Mesodermal cell (in vitro differentiated cells): ENCODE results near the gene MAPK7.

Experiments used
- H3K27ac ChIP-seq: 2 replicates; pipeline ENCODE4 v1.7.0; 2013; ENCODE audit warnings: mild to moderate bottlenecking, low read depth, low read length, moderate library complexity; ENCODE audit not compliant: severe bottlenecking
- H3K36me3 ChIP-seq: 2 replicates; pipeline ENCODE4 v1.7.1; 2013; ENCODE audit warnings: mild to moderate bottlenecking, low read length, moderate library complexity; ENCODE audit not compliant: control insufficient read depth, insufficient read depth
- H3K4me1 ChIP-seq: one replicate; pipeline ENCODE4 v1.7.1; 2013; ENCODE audit warnings: mild to moderate bottlenecking, low read length; ENCODE audit not compliant: insufficient read depth, control insufficient read depth, poor library complexity, severe bottlenecking
- H3K4me3 ChIP-seq: 2 replicates; pipeline ENCODE4 v1.7.0; 2013; ENCODE audit warnings: low read length, control low read depth, mild to moderate bottlenecking; ENCODE audit not compliant: insufficient read depth, poor library complexity, severe bottlenecking; ENCODE audit errors: extremely low read depth
- H3K9me3 ChIP-seq: 2 replicates; pipeline ENCODE4 v1.7.1; 2013; ENCODE audit warnings: mild to moderate bottlenecking, low read length, moderate library complexity; ENCODE audit not compliant: control insufficient read depth
- WGBS, 2 experiments: methylation state at CpG; one replicate each; pipeline ENCODE4 v1.1.5; 2013; ENCODE audit warnings: missing lambda C conversion rate in 2 of 2; ENCODE audit not compliant: insufficient coverage in 2 of 2; 5-methylcytosine and 5-hydroxymethylcytosine counted together

Gene MAPK7

DNA sequence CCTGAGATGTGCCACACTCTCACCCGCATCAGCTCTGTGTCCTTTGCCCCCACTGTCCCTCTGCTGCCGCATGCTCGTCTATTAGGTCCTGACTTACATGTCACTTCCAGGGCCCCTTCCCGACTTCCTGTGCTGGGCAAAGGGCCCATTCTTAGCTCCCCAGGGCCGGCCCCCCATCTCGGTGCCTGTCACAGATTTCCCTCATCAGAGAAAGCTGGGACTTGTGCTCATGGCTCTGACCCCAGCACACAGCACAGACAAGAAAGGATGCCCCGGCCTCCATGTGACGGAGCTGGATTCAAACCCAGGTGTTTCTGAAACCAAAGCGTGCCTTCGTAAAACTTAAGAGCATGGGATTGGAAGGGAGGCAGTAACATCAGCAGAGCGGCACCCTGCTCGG is 5.9 kb upstream of the MAPK7 start:
- WGBS, 2 experiments: 93% methylated on average over 11 to 12 of the region's 12 CpGs
- Histone ChIP-seq H3K4me3 (no peak overlapping the region), H3K27ac (no peak overlapping the region), H3K4me1 (peaks cover 3% of the 10 kb centered on the region), H3K36me3 (no peaks in the 10 kb centered on the region), H3K9me3 (no peaks in the 10 kb centered on the region)

DNA sequence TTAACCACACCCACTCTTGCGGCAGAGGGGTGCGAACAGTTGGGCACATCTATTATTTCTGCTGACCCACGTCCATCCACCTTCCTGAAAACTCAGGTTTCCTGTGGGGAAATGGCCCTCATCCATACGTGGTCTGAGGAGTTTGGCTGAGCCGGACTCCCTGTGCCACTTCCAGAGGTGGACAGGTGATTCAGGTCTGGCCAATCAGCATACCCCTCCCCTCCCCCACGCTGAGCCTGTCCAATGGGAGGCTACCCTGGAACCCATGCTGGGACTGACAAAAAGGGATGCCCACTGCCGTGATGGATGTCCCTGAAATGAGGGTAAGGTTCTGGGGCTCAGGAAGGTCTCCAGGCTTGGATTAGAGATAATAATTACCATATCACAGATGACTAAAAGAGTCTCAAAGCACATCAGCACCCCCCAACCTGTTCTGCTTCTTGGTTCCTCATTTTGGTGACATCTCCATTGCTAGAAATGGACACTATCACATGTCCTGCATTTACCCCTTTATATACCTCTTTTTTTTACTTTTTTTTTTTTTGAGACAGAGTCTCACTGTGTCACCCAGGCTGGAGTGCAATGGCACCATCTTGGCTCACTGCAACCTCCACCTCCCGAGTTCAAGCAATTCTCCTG is 5.3 kb upstream of the MAPK7 start:
- no peaks in the 10 kb centered on the region for H3K9me3 ChIP-seq
- no peaks in the 10 kb centered on the region for H3K36me3 ChIP-seq
- H3K4me1 ChIP-seq: peaks cover 3% of the 10 kb centered on the region
- H3K4me3 ChIP-seq: no peak overlapping the region
- WGBS, 2 experiments: 84 to 96% methylated on average over 6 to 7 of the region's 8 CpGs
- H3K27ac ChIP-seq: no peak overlapping the region

DNA sequence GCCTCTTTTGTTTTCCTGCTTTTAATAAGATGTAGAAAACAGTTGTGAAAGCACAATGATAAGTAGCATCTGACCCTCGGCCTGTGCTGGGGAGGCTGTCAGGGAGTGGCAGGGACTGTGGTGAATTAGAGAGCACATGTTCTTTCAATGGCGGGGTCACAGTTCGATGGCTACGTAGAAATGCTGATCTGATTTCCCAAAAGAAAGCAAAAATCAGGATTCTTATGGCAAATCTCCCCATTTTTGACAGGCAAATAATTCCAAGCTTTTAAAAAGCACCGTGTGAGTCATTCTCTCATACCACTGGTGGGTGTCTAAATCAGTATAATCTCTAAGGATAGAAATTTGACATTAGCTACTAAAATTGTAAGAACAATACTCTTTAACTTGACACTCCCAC is 4.2 kb upstream of the MAPK7 start:
- 92 to 100% methylated on average over 4 of the region's 5 CpGs for WGBS, 2 experiments
- no peaks in the 10 kb centered on the region for H3K36me3 ChIP-seq
- peak overlapping the region; percentile 36 for H3K27ac ChIP-seq
- H3K4me3 ChIP-seq: no peak overlapping the region
- H3K9me3 ChIP-seq: no peaks in the 10 kb centered on the region
- H3K4me1 ChIP-seq: peaks cover 4% of the 10 kb centered on the region

DNA sequence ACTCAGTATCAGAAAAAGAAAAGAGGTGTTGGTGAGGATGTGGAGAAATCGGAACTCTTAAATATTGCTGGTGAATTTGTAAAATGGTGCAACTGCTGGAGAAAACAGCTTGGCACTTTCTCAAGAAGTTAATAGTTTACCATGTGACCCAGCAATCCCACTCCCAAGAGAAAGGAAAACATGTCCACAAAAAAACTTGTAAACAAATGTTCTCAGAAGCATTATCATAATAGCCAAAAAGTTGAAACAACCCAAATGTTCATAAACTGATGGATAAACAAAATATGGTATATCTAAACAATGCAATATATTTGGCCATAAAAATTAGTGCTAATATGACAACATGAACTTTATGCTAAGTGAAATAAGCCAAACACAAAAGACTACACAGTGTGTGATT is 2.6 kb upstream of the MAPK7 start:
- 83% methylated on average over 1 of the region's 1 CpG; no CpG with 5 or more reads in 1 of the 2 experiments for WGBS, 2 experiments
- Histone ChIP-seq H3K4me1 (peaks cover 4% of the 10 kb centered on the region), H3K9me3 (no peaks in the 10 kb centered on the region), H3K27ac (no peak overlapping the region), H3K36me3 (peaks cover 15% of the 10 kb centered on the region), H3K4me3 (no peak overlapping the region)

DNA sequence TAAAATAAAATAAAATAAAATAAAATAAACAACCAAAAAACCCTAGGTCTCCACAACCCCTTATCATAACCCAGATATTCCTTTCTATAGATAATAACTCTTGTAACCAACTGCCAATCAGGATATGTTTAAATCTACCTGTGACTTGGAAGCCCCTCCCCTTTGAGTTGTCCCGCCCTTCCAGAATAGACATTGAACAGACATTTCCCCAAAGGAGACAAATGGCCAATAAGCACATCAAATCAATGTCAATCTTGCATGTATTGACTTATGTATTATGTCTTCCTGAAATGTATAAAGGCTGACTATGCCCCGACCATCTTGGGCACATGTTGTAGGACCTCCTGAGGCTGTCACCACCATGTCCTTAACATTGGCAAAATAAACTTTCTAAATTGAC is 1.5 kb upstream of the MAPK7 start:
- peak overlapping the region; percentile 95 for H3K27ac ChIP-seq
- H3K4me3 ChIP-seq: peak overlapping the region; percentile 88
- no peaks in the 10 kb centered on the region for H3K9me3 ChIP-seq
- H3K4me1 ChIP-seq: peaks cover 4% of the 10 kb centered on the region
- peaks cover 26% of the 10 kb centered on the region for H3K36me3 ChIP-seq
- 83% methylated on average over 1 of the region's 2 CpGs; no CpG with 5 or more reads in 1 of the 2 experiments for WGBS, 2 experiments

DNA sequence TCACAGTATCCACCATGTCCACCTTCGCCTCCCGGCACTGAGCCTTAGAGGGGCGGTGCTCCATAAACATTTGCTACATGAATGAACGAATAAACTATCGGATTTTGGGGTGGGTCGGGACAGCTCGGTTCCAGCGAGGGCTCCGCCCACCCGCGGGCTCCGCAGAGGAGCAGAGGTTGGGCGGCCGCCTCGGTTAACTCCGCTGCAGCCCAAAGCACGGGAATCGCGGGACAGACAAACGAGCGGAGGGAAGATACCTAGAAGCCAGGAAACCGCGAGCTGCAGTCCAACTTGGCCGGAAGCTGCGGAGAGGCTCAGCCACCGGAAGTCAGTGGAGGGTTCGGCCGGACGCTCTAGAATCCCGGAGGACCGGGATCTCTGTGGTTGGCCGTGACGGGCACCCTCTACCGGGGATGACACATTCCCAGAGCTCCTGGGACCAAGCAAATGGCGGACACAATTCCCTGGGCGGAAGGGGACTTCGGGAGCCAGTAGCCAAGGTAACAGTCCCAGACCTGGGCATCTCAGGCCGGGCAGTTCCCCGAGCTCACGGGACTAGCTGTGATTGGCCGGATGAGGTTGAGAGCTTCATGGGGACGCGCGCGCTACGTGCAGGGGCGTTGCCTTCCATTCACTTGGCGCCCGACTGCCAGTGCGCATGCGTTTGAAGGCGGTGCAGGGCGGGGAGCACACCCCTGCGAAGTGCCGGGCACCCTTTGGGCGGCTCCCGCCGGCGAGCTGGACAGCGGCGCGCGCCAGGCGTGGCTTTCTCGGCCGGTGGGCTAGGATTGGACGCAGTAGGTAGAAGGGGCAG is 489 bp upstream of the MAPK7 start:
- Histone ChIP-seq H3K27ac (peak overlapping the region; percentile 95), H3K36me3 (peaks cover 36% of the 10 kb centered on the region), H3K9me3 (no peaks in the 10 kb centered on the region), H3K4me1 (peaks cover 4% of the 10 kb centered on the region), H3K4me3 (peak overlapping the region; percentile 88)
- 0% methylated on average over 66 of the region's 67 CpGs for WGBS, 2 experiments

DNA sequence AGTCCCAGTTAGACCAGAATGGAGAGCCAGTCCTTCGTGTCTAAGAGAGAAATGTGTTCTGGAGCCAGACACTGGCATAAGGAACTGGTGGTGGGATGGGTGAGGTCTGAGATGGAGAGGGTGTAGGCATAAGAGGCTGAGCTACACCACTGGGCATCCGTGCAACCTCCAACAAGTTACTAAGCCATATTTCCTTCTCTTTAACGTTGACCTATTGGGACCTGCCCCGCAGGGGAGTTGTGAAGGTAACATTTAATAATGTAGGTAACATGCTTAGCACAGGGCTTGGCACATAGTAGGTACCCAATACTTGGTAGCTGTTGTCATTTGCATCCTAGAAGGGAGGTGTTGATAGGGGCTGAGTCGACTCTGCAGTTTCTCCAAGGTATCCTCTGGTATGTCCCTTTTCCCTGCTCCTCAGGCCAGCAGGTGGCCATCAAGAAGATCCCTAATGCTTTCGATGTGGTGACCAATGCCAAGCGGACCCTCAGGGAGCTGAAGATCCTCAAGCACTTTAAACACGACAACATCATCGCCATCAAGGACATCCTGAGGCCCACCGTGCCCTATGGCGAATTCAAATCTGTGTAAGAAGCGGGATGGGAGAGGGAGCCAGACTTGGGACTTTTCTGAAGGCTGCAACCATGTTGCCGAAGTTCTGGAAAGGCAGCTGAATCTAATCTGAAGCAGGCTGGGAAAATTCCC is 1.2 kb downstream of the MAPK7 start:
- H3K27ac ChIP-seq: no peak overlapping the region

DNA sequence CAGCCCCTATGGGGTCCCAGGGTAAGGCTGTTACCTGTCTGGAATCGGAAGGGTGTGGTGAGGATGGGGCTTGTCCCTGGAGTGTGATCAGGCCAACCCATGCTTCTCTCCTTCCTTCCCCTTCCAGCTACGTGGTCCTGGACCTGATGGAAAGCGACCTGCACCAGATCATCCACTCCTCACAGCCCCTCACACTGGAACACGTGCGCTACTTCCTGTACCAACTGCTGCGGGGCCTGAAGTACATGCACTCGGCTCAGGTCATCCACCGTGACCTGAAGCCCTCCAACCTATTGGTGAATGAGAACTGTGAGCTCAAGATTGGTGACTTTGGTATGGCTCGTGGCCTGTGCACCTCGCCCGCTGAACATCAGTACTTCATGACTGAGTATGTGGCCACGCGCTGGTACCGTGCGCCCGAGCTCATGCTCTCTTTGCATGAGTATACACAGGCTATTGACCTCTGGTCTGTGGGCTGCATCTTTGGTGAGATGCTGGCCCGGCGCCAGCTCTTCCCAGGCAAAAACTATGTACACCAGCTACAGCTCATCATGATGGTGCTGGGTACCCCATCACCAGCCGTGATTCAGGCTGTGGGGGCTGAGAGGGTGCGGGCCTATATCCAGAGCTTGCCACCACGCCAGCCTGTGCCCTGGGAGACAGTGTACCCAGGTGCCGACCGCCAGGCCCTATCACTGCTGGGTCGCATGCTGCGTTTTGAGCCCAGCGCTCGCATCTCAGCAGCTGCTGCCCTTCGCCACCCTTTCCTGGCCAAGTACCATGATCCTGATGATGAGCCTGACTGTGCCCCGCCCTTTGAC is 2.4 kb downstream of the MAPK7 start:
- Histone ChIP-seq H3K27ac (no peak overlapping the region), H3K9me3 (no peaks in the 10 kb centered on the region), H3K4me1 (peaks cover 4% of the 10 kb centered on the region), H3K36me3 (peaks cover 63% of the 10 kb centered on the region), H3K4me3 (no peak overlapping the region)
- 95 to 96% methylated on average over 27 to 29 of the region's 29 CpGs for WGBS, 2 experiments

More for the DNA sequence above, 1.2 kb downstream of the MAPK7 start:
- 87 to 98% methylated on average over 10 to 12 of the region's 13 CpGs for WGBS, 2 experiments
- Histone ChIP-seq H3K4me1 (peaks cover 4% of the 10 kb centered on the region), H3K9me3 (no peaks in the 10 kb centered on the region), H3K4me3 (peak overlapping the region; percentile 88), H3K36me3 (peaks cover 53% of the 10 kb centered on the region)

DNA sequence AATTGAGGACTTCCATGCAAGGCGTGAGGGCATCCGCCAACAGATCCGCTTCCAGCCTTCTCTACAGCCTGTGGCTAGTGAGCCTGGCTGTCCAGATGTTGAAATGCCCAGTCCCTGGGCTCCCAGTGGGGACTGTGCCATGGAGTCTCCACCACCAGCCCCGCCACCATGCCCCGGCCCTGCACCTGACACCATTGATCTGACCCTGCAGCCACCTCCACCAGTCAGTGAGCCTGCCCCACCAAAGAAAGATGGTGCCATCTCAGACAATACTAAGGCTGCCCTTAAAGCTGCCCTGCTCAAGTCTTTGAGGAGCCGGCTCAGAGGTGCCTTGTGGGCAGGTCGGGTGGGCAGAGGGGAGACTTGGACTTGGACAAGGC is 3.1 kb downstream of the MAPK7 start:
- H3K36me3 ChIP-seq: peaks cover 67% of the 10 kb centered on the region
- H3K4me1 ChIP-seq: peaks cover 5% of the 10 kb centered on the region
- WGBS, 2 experiments: 95 to 97% methylated on average over 5 to 7 of the region's 7 CpGs
- H3K4me3 ChIP-seq: no peak overlapping the region
- H3K27ac ChIP-seq: no peak overlapping the region
- H3K9me3 ChIP-seq: no peaks in the 10 kb centered on the region

DNA sequence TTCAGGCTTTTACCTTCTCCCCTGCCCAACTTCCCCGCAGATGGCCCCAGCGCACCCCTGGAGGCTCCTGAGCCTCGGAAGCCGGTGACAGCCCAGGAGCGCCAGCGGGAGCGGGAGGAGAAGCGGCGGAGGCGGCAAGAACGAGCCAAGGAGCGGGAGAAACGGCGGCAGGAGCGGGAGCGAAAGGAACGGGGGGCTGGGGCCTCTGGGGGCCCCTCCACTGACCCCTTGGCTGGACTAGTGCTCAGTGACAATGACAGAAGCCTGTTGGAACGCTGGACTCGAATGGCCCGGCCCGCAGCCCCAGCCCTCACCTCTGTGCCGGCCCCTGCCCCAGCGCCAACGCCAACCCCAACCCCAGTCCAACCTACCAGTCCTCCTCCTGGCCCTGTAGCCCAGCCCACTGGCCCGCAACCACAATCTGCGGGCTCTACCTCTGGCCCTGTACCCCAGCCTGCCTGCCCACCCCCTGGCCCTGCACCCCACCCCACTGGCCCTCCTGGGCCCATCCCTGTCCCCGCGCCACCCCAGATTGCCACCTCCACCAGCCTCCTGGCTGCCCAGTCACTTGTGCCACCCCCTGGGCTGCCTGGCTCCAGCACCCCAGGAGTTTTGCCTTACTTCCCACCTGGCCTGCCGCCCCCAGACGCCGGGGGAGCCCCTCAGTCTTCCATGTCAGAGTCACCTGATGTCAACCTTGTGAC is 3.6 kb downstream of the MAPK7 start:
- Histone ChIP-seq H3K36me3 (peaks cover 67% of the 10 kb centered on the region), H3K4me1 (peaks cover 10% of the 10 kb centered on the region), H3K4me3 (no peak overlapping the region), H3K9me3 (no peaks in the 10 kb centered on the region), H3K27ac (no peak overlapping the region)
- WGBS, 2 experiments: 96 to 97% methylated on average over 25 to 29 of the region's 31 CpGs
